ENCODE data around the gene GSTO2. TPM values are rescaled to one million over a fixed set of nuclear protein-coding genes. Genes with fewer than 3 reads are reported as not detected.

Gene GSTO2
- total and polyA plus RNA-seq, 2 of the 13 experiments (the other 11 are each of a cell fraction or from before 2014, with no cell fraction given), result 2.1 to 7.9 TPM

DNA sequence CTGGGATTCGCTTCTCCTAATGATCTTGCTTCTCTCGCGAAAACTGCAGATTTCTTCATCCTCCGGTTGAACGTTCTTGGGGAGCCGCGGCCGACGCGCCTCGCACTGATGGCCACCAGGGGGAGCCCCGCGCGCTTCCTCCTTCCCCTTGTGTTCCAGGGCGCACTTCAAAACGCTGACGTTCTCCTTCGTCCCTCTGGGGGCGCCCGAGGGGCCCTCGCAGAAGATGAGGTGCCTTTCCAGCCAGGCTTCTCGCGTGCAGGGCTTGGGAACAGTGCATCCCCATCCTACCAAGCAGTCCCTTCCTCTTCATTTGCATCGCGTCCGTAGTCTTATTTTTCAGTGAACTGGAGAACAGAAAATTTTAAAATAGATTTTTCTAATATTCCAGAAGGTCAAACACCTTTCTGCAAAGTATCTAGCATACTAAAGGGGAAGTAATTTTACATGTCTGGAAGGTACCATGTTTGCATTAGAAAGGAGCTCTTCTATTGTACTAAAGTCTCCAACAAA lies 22.5 kb downstream of the GSTO2 start (continued):
- TF ChIP-seq ZBTB44 (CRISPR knock-in tag; IDR thresholded peaks at IDR 0.05), result no peak
- TF ChIP-seq ZNF83 (CRISPR knock-in tag; IDR thresholded peaks at IDR 0.05; ENCODE audit: borderline replicate concordance), result no peak
- TF ChIP-seq KLF16 (CRISPR knock-in tag; IDR thresholded peaks at IDR 0.05), result no peak
- no peak for TF ChIP-seq CEBPZ (IDR thresholded peaks at IDR 0.05; ENCODE audit: low read length)
- TF ChIP-seq ZBTB20 (CRISPR knock-in tag; IDR thresholded peaks at IDR 0.05; ENCODE audit: borderline replicate concordance, low read depth), result 0 out of 2 replicates have a peak, but pooled peaks have one; percentile 55
- TF ChIP-seq HNF1B (CRISPR knock-in tag; IDR thresholded peaks at IDR 0.05), result peak; percentile 64; the same call in 1 of the 2 replicates
- TF ChIP-seq ZNF720 (CRISPR knock-in tag; IDR thresholded peaks at IDR 0.05), result no peak
- TF ChIP-seq GPN1 (CRISPR knock-in tag; IDR thresholded peaks at IDR 0.05; ENCODE audit: borderline replicate concordance), result no peak
- no peak for TF ChIP-seq RBM22 (optimal IDR thresholded peaks at IDR 0.05; ENCODE audit: low read length)
- TF ChIP-seq, protein P1, sequence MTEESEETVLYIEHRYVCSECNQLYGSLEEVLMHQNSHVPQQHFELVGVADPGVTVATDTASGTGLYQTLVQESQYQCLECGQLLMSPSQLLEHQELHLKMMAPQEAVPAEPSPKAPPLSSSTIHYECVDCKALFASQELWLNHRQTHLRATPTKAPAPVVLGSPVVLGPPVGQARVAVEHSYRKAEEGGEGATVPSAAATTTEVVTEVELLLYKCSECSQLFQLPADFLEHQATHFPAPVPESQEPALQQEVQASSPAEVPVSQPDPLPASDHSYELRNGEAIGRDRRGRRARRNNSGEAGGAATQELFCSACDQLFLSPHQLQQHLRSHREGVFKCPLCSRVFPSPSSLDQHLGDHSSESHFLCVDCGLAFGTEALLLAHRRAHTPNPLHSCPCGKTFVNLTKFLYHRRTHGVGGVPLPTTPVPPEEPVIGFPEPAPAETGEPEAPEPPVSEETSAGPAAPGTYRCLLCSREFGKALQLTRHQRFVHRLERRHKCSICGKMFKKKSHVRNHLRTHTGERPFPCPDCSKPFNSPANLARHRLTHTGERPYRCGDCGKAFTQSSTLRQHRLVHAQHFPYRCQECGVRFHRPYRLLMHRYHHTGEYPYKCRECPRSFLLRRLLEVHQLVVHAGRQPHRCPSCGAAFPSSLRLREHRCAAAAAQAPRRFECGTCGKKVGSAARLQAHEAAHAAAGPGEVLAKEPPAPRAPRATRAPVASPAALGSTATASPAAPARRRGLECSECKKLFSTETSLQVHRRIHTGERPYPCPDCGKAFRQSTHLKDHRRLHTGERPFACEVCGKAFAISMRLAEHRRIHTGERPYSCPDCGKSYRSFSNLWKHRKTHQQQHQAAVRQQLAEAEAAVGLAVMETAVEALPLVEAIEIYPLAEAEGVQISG (CRISPR knock-in tag; IDR thresholded peaks at IDR 0.05), result peak; percentile 53; the same call in 1 of the 2 replicates
- no peak for TF ChIP-seq MAFG (CRISPR knock-in tag; IDR thresholded peaks at IDR 0.05)
- TF ChIP-seq AHDC1 (CRISPR knock-in tag; IDR thresholded peaks at IDR 0.05; ENCODE audit: borderline replicate concordance), result no peak

All from HepG2 (cell line).